Tibial nerve (tissue), 4 donors: ENCODE results near the gene HRH2.

Experiments used
- EP300 ChIP-seq, 2 donors: sonication (generic); formaldehyde crosslinking; IDR thresholded peaks; one replicate each; pipeline ENCODE4 v1.6.1; 2017; ENCODE audit warnings: antibody characterized with exemption in 2 of 2, mild to moderate bottlenecking in 1 of 2
- POLR2A ChIP-seq, 2 donors: fragments of 450-650 bp; IDR thresholded peaks; one replicate each; pipeline ENCODE4 v1.6.1; 2017; ENCODE audit warnings: antibody characterized with exemption in 2 of 2, mild to moderate bottlenecking in 2 of 2, moderate library complexity in 2 of 2
- TF ChIP-seq, protein P1 (sequence below), 5 experiments: fragments of 200-600 bp in 3 of 5; fragments of 450-650 bp in 2 of 5; sonication (generic) in 3 of 5; IDR thresholded peaks; one replicate each; pipeline ENCODE4 v1.5.1; 2016 to 2019; ENCODE audit warnings: antibody characterized with exemption in 5 of 5, mild to moderate bottlenecking in 3 of 5, moderate library complexity in 2 of 5

DNA sequence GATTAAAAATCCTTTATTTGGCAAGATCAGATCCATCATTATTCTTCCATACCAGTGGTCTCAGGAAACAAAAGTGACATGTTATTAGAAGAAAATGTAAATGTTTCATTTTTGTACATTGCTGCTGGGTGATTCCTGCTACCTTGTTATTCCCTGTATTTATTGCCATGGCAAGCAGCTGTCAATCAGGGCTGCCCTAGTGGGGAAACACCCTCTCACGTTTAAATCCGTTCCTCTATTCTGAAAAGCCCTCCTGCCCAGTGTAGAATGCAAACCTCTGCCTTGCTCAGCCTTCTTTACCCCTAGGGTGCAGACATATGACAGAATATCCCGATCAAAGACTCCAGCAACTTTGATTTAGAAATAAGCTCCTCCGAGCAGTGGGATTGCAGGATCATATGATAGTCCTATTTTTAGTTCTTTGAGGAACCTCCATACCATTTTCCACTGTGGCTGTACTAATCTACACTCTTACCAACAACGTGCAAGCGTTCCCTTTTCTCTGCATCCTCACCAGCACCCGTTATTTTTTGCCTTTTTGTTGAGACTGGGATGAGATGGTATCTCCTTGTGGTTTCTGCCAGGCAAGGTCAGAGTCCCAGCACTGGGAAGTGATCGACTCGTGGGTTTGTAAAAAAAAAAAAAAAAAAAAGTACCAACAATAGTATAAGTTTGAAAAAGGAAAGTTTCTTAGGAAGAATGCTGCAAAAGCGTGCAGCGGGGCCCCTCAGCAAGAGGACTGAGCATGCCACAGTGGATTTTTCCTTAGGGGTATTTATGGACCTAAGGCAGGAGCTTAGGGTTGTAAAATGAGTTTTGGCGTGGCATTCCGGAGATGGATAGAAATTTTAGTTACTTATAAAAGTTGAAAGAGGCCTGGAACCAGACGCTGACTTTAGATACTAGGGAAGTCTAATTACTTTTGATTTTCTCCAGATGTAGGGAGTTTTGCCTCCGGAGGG is 66.7 kb downstream of the HRH2 start:
- TF ChIP-seq, protein P1, sequence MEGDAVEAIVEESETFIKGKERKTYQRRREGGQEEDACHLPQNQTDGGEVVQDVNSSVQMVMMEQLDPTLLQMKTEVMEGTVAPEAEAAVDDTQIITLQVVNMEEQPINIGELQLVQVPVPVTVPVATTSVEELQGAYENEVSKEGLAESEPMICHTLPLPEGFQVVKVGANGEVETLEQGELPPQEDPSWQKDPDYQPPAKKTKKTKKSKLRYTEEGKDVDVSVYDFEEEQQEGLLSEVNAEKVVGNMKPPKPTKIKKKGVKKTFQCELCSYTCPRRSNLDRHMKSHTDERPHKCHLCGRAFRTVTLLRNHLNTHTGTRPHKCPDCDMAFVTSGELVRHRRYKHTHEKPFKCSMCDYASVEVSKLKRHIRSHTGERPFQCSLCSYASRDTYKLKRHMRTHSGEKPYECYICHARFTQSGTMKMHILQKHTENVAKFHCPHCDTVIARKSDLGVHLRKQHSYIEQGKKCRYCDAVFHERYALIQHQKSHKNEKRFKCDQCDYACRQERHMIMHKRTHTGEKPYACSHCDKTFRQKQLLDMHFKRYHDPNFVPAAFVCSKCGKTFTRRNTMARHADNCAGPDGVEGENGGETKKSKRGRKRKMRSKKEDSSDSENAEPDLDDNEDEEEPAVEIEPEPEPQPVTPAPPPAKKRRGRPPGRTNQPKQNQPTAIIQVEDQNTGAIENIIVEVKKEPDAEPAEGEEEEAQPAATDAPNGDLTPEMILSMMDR (IDR thresholded peaks at IDR 0.05) = no peak
- TF ChIP-seq POLR2A (IDR thresholded peaks at IDR 0.05) (no peak), EP300 (IDR thresholded peaks at IDR 0.05) (no peak)
